ENCODE results near the gene ETF1.

GRCh38 chr5:138469540-138470321, 73.3 kb downstream of the ETF1 start:
- TF ChIP-seq GATA2 (IDR thresholded peaks at IDR 0.05; ENCODE audit: low read depth, low read length) (no peak), GATA3 (IDR thresholded peaks at IDR 0.05; ENCODE audit: low read depth, low read length) (no peak)

All from SH-SY5Y (cell line).